Central memory CD4-positive, alpha-beta T cell (primary cell): ENCODE results near the gene PSME2.

Experiments
- DNase-seq: peaks from one replicate; pipeline ENCODE4 v3.0.0; 2022

PSME2 gene

GRCh38 chr14:24150993-24151392 is 4.6 kb upstream of the PSME2 start:
- DNase-seq = no peak

GRCh38 chr14:24150567-24150966 is 4.2 kb upstream of the PSME2 start:
- no peak for DNase-seq

DNA sequence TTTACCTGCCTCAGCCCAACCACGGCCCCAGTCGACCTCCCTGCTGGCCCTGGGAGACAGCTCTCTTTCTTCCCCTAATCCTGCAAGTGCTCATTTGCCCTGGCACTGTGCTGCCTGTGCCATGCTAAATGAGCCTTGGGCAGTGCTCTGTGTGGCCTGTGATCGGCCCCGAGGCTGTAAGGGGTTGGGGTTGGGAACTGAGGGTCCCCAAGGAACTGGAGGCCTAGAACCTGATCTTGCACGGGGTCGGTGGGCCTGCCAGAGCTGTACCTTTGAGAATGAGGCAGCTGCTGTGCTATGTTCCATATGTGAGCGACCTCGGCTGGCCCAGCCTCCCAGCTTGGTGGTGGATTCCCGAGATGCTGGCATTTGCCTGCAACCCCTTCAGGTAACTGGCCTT is 3.7 kb upstream of the PSME2 start:
- no peak for DNase-seq

- no peak for DNase-seq
These were observed 3.0 kb upstream of the PSME2 start for GRCh38 chr14:24149302-24149969.

GRCh38 chr14:24147761-24148428 is 1.5 kb upstream of the PSME2 start:
- DNase-seq = no peak

DNA sequence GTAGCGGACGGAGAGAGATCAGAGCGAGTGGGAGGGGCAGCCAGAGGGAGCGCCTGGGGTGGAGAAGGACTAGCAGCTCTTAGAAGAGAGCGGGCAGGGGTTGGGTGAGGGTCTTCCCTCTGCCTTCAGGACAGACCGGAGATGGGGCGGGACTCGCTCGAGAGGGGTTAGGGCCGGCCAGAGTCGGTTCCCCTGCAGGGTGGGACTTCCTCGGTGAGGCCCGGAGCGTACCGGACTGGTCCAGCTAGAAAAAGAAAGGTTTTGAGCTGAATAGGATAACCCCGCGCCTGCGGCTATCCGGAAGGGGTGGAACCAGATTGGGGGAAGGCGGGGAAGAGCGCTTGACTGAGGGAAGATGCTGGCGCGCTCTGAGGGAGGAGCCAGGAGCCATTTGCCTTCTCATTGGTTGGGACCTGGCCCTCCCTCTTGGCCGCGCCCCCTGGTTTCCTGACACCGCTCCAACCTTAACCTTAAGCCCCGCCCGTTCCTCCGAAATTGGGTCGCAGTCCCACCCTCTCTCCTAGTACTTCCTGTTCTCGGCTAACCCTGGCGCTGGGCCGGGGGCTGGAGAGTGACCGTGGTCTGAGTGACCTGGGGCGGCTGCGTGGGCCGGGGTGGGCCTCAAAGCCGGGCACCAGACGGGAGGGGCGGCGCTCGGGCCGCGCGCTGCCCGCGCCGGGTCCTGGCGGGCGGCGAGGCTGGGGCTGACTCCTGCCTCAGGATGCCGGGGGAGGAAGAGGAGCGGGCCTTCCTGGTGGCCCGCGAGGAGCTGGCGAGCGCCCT is 759 bp upstream of the PSME2 start, which contains the start of gene RNF31:
Gene RNF31, plus strand, starts transcription at position 521 of the 783 bp plus-strand sequence. Its CDS starts 201 bp downstream, at position 722.
- DNase-seq = peak; percentile 96

- no peak for DNase-seq
These were observed 539 bp downstream of the PSME2 start for GRCh38 chr14:24145690-24146452.

DNA sequence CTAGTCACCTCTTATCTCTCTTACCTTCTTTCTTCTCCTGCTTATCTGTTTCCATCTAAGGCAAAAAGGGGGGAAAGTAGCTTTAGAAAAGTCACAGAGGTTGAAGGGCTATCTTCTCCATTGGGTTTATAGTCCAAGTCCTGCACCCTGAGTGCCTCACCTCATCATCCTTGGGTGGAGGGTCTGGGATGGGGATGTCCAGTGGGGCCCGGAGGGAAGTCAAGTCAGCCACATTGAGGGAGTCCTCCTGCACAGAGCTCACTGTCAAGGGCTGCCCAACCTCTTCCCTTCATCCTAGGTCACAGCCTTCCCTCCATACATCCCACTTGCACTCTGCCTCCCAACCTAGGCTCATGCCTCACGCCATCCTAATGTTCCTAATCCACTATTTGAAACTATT is 1.2 kb downstream of the PSME2 start:
- no peak for DNase-seq

DNA sequence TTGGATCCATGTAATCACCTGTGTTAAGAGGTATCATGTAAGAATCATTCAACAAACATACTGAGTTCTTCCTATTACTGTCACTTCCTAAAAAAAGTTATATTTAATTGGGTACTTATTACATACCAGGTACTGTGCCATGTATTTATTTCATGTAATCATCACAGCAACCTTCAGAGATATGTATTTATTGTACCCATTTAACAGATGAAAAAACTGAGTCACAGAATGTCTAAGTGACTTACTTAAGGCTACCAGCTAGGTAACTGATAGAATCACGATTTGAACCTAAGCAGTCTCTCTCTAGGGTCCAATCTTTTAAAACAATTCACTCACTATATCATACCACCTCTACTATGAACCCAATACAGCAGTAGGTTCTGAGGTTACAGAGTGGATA is 2.0 kb downstream of the PSME2 start:
- no peak for DNase-seq

GRCh38 chr14:24143511-24143910 is 2.9 kb downstream of the PSME2 start:
- no peak for DNase-seq

GRCh38 chr14:24141097-24141880 is 5.1 kb downstream of the PSME2 start, which contains the start of gene EMC9:
Gene EMC9 (minus strand): TSS chr14:24141591. CDS start chr14:24141304, 287 bp downstream.
- DNase-seq = peak; percentile 99

- no peak for DNase-seq
These were observed 7.0 kb downstream of the PSME2 start for GRCh38 chr14:24139272-24139934.

DNA sequence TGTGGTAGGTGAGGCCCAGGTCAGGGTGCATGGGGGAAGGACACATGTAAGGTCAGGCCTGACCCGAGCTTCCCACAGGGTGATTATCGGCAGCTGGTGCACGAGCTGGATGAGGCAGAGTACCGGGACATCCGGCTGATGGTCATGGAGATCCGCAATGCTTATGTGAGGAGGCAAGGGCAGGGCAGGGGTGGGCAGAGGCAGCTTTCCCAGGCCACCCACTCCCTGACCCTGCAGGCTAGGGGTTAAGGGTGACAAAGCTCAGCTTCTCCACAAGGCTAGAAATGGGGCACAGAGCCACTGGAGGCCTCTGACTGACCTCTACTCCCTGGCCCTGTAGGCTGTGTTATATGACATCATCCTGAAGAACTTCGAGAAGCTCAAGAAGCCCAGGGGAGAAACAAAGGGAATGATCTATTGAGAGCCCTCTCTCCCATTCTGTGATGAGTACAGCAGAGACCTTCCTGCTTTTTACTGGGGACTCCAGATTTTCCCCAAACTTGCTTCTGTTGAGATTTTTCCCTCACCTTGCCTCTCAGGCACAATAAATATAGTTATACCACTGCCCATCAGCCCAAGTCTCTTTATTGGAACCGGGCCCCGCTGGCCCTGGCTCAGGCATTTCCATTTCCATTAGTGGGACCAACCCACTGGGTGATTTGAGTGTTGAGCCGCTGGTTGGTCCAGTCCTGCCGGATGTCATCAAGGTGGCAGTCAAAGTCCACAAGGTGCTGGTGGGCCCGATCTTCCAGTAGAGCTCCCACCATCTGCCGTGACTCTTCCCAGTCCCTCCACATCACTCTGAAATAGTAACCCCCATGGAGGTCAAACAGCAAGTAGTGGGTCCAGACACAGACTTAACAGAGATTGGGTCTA is 7.8 kb downstream of the PSME2 start:
- DNase-seq = no peak

DNA sequence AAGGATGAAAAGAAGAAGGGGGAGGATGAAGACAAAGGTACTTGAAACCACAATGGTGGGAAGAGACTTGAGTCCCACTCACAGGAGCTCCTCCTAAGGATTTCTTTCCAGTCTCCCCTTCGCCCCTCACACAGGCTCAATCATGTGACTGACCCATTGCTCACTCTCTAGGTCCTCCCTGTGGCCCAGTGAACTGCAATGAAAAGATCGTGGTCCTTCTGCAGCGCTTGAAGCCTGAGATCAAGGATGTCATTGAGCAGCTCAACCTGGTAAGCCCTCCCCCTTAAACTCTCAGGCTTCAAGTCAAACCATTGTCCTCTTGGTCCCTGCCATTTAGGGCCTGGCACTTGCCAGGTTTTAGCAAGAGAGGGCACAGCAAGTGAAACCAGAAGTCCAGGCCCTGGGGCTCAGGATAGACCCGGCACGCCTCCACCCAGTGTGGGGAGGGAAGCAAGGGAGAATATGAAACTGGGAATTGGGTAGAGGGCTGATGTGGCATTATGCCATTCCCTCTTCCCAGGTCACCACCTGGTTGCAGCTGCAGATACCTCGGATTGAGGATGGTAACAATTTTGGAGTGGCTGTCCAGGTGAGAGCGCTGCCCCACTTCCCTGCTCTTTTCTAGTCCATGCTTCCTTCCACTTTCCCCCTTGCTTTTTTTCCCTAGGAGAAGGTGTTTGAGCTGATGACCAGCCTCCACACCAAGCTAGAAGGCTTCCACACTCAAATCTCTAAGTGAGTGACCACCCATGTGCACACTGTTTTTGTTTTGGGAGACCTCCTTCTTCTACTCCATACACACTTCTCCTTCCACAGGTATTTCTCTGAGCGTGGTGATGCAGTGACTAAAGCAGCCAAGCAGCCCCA is 8.6 kb downstream of the PSME2 start:
- no peak for DNase-seq

DNA sequence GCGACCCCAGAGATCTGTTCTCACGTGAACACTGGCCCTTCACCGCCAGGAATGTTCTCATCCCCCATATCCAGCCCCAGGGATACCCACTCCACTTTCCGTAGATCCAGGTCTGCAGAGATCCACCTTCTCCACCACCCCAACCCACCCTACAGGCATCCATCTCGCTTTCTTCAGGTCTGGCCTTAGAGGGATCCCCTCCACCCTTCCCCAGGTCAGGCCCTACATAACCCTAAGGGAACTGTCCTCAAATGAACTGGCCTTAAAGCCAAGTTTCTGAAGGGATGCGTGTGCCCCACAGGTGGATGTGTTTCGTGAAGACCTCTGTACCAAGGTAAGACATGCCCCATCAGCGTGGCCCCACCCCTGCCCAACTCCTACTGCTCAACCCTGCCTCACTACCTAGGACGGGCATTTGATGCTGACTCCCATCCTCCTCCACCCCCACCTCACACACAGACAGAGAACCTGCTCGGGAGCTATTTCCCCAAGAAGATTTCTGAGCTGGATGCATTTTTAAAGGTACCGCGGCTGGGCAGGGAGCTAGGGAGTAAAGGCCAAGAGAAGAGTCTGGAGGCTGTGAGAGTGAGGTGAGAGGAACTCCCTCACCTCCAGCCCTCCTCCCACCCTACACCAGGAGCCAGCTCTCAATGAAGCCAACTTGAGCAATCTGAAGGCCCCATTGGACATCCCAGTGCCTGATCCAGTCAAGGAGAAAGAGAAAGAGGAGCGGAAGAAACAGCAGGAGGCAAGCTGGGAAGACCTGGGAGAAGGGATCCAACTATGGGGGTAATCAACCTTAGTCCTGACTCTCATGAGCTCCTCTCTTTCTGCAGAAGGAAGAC is 9.5 kb downstream of the PSME2 start:
- no peak for DNase-seq

DNA sequence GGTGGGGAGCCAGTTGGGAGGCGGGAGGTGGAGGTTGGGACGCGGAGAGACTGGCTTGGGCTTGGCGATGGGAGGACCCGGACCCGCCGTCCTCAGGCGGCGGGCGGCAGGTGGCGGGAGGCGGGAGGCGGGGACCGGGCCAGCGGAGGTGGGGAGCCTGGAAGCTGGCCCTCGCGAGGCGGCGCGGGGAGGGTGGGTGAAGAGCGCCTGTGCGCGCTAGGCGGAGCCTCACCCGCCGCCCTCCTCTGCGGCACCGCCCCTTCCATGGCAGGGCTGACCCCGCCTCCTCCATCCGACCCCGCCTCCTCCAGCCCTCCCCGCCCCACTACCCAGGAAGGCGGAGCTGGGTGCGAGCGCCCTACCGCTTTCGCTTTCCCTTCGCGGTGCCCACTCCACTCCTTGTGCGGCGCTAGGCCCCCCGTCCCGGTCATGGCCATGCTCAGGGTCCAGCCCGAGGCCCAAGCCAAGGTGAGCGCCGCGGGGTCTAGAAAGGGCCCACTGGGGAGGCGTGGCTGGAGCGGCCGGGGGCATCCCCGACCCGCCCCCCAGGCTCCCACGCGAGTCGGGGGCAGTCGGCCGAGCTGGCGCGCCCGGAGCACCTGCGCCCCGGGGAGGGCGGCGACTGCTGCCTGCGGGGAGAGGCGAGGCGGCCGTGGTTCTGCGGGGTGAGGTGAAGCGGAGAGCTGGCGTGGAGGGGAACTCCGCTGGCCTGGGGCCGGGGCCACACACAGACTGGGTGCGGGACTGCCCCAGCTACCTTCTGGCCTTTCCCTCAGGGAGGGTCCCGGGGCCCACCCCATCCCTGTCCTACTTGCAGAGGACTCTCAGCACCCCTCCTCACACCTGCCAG is 10.4 kb downstream of the PSME2 start, which contains the start of gene PSME1:
Gene PSME1, plus strand, starts transcription at position 361 of the 850 bp plus-strand sequence. Its CDS starts 69 bp downstream, at position 430.
- peak; percentile 90 for DNase-seq

- DNase-seq = no peak
These were observed 10.9 kb downstream of the PSME2 start for GRCh38 chr14:24135584-24135833.

GRCh38 chr14:24133735-24134134 is 12.7 kb downstream of the PSME2 start:
- no peak for DNase-seq
